Embryonic facial prominence (tissue), 1 donor: ENCODE measurements around the gene SMIM26.
"Not testable (repeated sequence)": the region's sequence is repeated elsewhere in the genome, so short reads cannot be mapped to it uniquely, and the experiment has no call there.

Source experiments
- DNase-seq: peaks from one replicate; pipeline ENCODE4 v3.0.0-alpha.2; 2016; ENCODE audit errors: extremely low spot score

Gene SMIM26

GRCh38 chr20:18566892-18567738 lies at the start of gene SMIM26:
Gene SMIM26 (plus strand): TSS chr20:18567432. CDS start chr20:18567479, 47 bp downstream.
- DNase-seq = peak; percentile 85

- not testable (repeated sequence) for DNase-seq
Observed at GRCh38 chr20:18522066-18522465, 45.2 kb upstream of the SMIM26 start.

GRCh38 chr20:18523066-18523465 lies 44.2 kb upstream of the SMIM26 start:
- no peak for DNase-seq

GRCh38 chr20:18524646-18525045 lies 42.6 kb upstream of the SMIM26 start:
- no peak for DNase-seq

- DNase-seq = not testable (repeated sequence)
Observed at GRCh38 chr20:18526761-18527160, 40.5 kb upstream of the SMIM26 start.

- DNase-seq = no peak
Observed at GRCh38 chr20:18527339-18527738, 39.9 kb upstream of the SMIM26 start.

- DNase-seq = no peak
Observed at GRCh38 chr20:18527836-18528235, 39.4 kb upstream of the SMIM26 start.

- DNase-seq = no peak
Observed at GRCh38 chr20:18529041-18529440, 38.2 kb upstream of the SMIM26 start.

GRCh38 chr20:18532626-18533025 lies 34.6 kb upstream of the SMIM26 start:
- no peak for DNase-seq

- no peak for DNase-seq
Observed at GRCh38 chr20:18533491-18533890, 33.7 kb upstream of the SMIM26 start.

- no peak for DNase-seq
Observed at GRCh38 chr20:18533978-18534644, 33.1 kb upstream of the SMIM26 start.

GRCh38 chr20:18537651-18538050 lies 29.6 kb upstream of the SMIM26 start:
- DNase-seq = no peak

- DNase-seq = no peak
Observed at GRCh38 chr20:18541741-18542140, 25.5 kb upstream of the SMIM26 start.

- DNase-seq = no peak
Observed at GRCh38 chr20:18543216-18543615, 24.0 kb upstream of the SMIM26 start.

GRCh38 chr20:18543932-18544331 lies 23.3 kb upstream of the SMIM26 start:
- no peak for DNase-seq

GRCh38 chr20:18545566-18545965 lies 21.7 kb upstream of the SMIM26 start:
- DNase-seq = no peak

GRCh38 chr20:18548465-18548864 lies 18.8 kb upstream of the SMIM26 start:
- DNase-seq = no peak

- no peak for DNase-seq
Observed at GRCh38 chr20:18553746-18554145, 13.5 kb upstream of the SMIM26 start.

GRCh38 chr20:18567739-18568091 lies 483 bp downstream of the SMIM26 start:
- no peak for DNase-seq

GRCh38 chr20:18571009-18571408 lies 3.8 kb downstream of the SMIM26 start:
- no peak for DNase-seq

- DNase-seq = no peak
Observed at GRCh38 chr20:18571578-18571977, 4.3 kb downstream of the SMIM26 start.

GRCh38 chr20:18577942-18578341 lies 10.7 kb downstream of the SMIM26 start:
- DNase-seq = no peak

GRCh38 chr20:18578581-18578980 lies 11.3 kb downstream of the SMIM26 start:
- DNase-seq = no peak
